ENCODE measurements around the gene CAPN1.

- TF ChIP-seq, protein P1, sequence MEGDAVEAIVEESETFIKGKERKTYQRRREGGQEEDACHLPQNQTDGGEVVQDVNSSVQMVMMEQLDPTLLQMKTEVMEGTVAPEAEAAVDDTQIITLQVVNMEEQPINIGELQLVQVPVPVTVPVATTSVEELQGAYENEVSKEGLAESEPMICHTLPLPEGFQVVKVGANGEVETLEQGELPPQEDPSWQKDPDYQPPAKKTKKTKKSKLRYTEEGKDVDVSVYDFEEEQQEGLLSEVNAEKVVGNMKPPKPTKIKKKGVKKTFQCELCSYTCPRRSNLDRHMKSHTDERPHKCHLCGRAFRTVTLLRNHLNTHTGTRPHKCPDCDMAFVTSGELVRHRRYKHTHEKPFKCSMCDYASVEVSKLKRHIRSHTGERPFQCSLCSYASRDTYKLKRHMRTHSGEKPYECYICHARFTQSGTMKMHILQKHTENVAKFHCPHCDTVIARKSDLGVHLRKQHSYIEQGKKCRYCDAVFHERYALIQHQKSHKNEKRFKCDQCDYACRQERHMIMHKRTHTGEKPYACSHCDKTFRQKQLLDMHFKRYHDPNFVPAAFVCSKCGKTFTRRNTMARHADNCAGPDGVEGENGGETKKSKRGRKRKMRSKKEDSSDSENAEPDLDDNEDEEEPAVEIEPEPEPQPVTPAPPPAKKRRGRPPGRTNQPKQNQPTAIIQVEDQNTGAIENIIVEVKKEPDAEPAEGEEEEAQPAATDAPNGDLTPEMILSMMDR (IDR thresholded peaks at IDR 0.05; ENCODE audit: low read depth, low read length), result no peak
- TF ChIP-seq POLR2A (IDR thresholded peaks at IDR 0.05; ENCODE audit: extremely low read depth, insufficient read length), result no peak
- TF ChIP-seq, protein P2, sequence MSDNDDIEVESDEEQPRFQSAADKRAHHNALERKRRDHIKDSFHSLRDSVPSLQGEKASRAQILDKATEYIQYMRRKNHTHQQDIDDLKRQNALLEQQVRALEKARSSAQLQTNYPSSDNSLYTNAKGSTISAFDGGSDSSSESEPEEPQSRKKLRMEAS (IDR thresholded peaks at IDR 0.05; ENCODE audit: low read depth, low read length), result no peak
- TF ChIP-seq MYC (IDR thresholded peaks at IDR 0.05; ENCODE audit: low read depth, low read length), result no peak
Observed at GRCh38 chr11:65132988-65133700, 48.6 kb upstream of the CAPN1 start.
